IMR-90 (cell line): ENCODE measurements around the gene ZGRF1.

Experiments
- CTCF ChIP-seq: conservative IDR thresholded peaks from 2 replicates; pipeline ENCODE4 v1.5.1; 2012; ENCODE audit warnings: mild to moderate bottlenecking, low read depth, low read length, improper control_type of control experiment
- MAZ ChIP-seq: IDR thresholded peaks from 2 replicates; pipeline ENCODE4 v1.6.1; 2012; ENCODE audit warnings: low read depth, mild to moderate bottlenecking, low read length, improper control_type of control experiment, moderate library complexity, borderline replicate concordance
- POLR2A ChIP-seq: IDR thresholded peaks from 2 replicates; pipeline ENCODE4 v1.6.1; 2012; ENCODE audit warnings: mild to moderate bottlenecking, low read depth, low read length
- SMC3 ChIP-seq: fragments of 150-350 bp; IDR thresholded peaks from 2 replicates; pipeline ENCODE4 v1.6.1; 2016; ENCODE audit warnings: low read depth, mild to moderate bottlenecking, antibody characterized with exemption, low read length, moderate library complexity

GRCh38 chr4:112546476-112546875 lies 90.2 kb downstream of the ZGRF1 start:
- TF ChIP-seq CTCF = no peak
- TF ChIP-seq MAZ = no peak
- no peak for TF ChIP-seq POLR2A
- TF ChIP-seq SMC3 = no peak
